Activated naive CD4-positive, alpha-beta T cell treated with Interleukin-2 at 50 U/mL for 16 hours (primary cell): ENCODE measurements around the gene STARD9.
"Not testable (repeated sequence)": the region's sequence is repeated elsewhere in the genome, so short reads cannot be mapped to it uniquely, and the experiment has no call there.

Source experiments
- DNase-seq: peaks from one replicate; pipeline ENCODE4 v3.0.0-alpha.2; 2020

The STARD9 gene

DNA sequence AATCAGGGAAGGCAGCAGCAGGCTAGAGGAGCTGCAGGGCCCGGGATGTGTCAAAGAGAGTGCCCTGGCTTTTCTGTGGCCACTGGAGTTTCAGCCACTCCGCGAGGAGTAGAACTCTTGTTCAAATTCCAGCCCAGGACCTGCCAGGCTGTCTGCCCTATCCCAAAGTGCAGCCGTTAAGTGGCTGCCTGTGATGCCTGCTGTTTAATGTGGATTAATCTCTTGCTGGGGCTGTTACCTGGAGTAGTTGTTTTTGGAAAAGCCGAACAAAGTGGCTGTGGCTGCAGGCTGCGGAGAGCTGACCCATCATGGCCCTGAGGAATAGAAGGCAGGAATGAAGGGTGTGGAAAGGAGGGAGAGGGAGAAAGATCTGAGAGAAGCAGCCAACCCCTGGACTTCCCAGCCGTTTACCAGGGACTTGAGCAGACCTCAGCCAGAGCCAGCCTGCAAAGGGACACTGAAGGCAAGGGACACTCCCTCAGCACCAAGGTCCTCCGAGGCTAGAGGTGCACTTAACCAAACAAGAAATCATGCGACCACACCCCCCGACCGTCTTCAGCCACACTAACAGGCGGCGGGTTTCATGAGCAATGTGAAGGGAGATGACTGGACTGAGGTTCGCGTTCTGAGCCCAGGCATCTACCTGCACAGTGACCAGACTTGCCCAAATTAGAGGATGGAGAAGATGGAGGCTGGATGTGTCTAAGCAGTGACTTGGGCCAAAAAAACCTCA, 156.9 kb downstream of the STARD9 start:
- DNase-seq = no peak

DNA sequence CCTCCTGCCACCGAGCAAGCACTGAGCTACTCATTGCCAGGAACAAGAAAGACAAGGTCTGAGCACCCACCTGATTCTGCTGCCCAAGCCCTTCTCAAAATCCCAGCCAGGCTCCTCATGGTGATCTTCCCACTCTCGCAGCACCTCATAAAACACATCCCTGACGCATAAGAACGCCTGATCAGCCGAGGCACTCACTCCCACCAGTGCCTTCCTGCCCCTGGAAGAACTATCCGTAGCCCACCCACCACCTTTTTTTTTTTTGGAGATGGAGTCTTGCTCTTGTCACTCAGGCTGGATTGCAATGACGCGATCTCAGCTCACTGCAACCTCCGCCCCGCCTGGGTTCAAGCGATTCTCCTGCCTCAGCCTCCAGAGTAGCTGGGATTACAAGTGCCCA, 157.6 kb downstream of the STARD9 start:
- DNase-seq = no peak

DNA sequence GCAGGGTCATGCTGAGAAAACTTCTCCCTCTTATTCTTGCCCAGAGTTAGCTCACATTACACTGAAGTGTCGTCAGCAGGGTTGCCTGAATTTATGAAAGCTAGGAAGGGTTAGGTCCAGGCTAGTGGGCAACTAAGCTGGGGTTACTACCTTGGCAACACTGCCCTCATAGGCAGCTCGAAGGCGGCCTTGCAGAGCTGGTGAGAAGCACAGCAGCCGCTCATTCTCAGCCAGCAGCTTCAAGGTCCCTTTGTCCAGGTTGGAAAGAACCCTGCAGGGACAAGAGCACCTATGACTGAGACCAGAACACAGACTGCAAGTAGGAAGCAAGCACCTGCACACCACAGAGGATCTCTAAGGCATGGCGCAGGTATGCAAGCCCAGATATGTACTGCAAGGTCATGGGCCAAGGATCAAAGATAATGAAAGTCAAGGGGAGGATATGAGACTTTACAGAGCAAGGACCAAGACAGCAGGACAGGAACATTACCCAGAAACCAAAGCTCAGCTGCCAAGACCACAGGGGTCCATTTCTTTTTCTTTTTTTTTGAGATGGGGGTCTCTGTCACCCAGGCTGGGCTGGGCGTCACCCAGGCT, 158.8 kb downstream of the STARD9 start:
- DNase-seq = no peak

DNA sequence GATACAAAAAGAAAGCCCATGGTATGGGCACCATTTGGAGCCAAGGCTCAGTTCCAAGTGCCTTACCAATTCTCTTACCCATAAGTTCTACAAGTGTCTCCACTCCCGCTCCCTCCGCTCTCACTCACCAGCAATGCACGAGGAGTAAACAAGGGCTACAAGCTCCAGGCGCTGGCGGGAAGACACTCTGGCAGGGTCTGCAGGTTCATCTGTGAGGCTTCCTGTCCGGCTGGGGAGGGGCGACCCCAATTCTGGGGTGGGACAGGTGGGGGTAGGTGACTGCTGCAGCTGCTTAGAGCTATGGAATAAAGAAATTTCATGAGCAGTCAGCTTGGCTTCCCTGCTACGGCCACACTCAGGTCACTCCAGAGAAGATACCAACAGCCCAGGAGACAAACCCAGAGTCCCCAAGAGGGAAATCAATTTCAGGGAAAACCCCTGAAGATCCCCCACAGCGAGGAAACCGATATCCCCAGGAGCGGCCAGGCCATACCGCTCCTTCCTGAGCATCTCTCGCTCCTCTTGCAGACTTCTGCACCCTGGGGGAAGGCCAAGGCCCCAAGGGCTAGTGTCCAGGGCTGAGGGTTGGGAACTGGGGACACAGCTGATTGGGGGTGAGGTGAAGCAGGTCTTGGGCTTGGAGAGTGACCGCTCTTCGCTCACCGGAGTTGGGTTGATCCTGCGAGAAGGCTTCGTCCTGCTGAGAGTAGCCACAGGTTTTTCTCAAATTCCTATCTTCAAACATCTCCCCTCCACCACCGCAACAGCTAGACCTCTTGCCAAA, 160.2 kb downstream of the STARD9 start:
- no peak for DNase-seq

DNA sequence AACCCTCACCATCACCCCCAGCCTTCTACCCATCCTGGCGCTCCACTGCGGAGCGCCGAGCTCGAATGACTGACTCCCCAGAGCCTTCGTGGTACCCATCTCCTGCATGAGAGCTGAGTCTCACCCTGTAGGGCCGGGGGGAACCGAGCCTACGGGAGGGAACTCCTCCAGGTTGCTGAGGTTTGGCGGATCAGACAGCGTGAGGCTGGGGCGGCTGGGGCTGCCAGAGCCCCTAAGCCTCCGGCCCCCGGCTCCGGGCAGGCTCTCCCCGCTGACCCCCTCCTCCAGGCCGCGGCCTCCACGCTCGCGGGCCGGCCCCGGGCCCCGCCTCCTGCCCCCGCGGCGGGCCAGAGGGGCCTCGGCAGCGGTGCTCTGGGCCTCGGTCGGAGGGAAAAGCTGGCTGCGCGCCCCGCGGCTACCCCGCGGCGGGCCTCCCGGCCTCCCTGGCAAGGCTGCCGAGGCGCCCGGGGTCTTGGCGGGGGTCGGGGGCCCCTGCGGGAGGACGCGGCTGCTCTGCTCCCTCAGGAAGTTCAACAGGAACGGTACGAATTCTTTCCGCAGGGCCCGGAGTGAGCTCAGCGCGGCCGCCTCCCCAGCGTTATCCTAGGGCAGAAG, 160.9 kb downstream of the STARD9 start:
- DNase-seq = peak; percentile 14

DNA sequence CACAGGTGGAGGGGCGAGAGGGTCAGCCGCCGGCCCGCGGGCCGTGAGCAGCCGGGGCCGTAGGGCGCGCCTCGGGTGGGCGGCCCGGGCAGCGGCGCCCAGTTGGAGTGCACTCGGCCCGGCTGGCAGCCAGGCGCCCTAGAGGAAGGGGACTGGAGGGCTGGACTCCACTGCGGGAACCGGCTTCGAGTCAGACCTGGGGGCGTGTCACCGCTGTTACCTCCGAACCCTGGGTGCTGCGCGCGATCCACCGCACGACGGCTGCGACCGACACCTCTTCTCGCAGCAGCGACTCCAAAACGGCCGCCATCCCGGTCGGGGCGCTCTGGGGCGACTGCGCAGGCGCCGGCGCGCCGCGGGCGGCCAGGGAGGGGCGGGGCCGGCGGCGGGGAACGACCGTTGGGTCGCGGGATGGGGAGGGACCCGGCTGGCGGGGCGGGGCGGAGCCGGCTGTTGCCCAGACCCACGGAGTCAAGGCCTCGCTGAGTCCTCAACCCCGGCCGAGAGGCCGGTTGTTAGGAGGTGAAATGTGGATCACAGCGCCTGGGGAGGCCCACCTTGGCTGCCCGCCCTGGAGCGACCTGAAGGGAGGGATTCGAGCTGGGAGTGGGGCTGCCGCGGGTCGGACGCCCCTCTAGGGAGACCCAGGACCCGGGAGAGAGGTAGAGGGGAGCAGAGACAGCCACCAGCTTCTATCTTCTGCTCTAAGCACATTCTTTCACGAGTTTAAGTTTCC, 161.6 kb downstream of the STARD9 start, which contains the start of gene CDAN1:
CDAN1 (minus strand) TSS at position 336 of the 736 bp plus-strand sequence; CDS start at position 310, 26 bp downstream.
- DNase-seq = peak; percentile 95

DNA sequence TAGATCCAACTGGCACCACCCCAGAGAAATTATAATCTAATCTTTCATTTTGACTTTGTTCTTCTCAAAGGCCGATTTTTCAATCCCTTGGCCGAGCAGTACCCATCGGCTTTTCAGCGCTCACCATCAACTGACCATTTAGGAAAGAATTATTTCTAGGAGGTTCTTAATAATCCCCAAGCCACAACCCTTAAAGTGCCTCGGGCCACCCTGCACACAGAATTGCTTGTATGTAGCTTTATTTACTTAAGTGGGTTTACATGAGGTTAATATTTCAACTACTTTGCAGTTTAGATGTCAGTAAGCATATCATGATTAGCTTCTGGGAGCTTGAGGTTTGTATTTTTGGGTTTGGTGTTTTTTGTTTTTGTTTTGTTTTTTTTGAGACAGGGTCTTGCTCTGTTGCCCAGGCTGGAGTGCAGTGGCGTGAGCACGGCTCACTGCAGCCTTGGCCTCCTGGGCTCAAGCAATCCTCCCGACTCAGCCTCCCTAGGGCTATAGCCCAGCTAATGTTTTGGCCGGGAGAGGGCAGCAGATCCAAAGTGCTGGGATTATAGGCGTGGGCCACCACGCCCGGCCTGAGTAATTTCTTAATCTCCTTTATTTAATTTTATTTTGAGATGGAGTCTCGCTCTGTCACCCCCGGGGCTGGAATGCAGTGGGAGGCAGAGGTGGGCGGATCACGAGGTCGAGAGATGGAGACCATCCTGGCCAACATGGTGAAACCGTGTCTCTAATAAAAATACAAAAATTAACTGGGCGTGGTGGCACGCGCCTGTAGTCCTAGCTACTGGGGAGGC, 162.3 kb downstream of the STARD9 start:
- no peak for DNase-seq

DNA sequence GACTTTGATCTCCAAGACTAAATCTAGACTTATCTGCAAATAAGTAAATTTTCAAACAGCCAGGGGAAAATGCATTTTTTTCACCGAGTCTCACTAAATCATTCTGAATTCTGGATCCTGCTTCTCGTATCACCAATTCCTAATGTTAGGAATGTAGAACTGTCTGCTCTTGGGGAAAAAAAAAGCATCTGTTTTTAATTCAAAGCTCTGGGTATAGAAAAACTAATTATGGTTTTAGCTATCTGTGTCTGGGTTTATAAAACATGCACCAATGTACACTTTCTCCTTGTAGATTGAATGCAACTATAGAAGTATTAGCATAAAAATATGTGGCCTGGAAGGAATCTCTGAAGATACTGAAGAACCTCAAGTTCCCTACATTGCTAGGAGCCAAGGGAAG, 166.3 kb downstream of the STARD9 start:
- no peak for DNase-seq

DNA sequence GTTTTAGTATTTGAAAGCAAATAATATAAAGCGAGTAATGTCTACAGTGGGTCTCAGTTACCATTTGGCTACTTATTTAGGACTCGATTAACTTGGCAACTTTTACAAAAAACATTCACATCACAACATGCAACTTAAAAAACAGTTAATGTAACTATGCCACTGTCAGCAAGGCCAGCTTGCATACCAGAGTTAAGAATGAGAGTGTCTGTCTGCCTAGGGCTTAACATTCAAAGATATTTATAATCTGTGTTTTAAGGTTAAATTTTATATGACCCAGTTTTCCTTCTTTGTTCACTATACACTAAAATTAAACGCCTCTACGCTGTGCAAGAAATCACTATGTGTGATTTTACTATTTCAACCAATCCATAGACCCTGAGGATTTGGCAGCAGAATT, 166.7 kb downstream of the STARD9 start:
- no peak for DNase-seq

DNA sequence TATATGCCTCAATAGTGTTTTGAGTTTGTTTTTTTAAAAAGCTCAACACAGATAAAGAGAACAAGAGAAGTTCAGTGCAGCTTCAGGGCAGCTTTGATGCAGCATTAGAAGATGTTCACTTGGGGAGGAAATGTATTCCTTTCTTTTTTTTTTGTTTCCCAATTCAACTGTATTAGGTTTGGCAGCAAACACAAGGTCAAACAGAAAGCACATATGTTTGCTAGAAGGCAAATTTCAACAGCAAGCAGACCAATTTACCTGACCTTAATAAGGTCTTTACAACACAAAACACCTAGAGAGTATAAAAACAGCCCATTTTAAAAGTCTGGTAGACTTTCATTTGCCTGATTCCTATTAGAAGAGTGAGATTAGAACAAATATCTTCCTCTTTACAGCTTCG, 168.8 kb downstream of the STARD9 start:
- no peak for DNase-seq

DNA sequence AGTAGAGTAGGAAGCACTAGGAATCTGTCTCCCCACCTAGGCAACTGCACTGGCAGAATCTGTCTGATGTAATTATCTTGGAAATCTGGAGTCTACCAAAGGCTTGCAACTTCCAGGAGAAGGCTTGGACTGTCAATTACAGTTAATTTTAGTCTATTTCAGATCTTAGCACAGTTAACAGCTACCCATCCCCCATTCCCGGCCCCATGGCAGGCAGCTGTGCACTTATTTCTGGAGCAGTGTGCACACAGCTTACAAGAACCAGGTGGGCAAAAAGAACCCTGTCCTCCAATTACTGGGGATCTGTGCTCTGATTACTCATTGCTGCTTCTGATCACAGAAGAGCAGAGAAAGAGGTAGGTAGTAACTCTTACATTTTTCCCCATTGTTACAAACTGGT, 173.9 kb downstream of the STARD9 start:
- DNase-seq = no peak

DNA sequence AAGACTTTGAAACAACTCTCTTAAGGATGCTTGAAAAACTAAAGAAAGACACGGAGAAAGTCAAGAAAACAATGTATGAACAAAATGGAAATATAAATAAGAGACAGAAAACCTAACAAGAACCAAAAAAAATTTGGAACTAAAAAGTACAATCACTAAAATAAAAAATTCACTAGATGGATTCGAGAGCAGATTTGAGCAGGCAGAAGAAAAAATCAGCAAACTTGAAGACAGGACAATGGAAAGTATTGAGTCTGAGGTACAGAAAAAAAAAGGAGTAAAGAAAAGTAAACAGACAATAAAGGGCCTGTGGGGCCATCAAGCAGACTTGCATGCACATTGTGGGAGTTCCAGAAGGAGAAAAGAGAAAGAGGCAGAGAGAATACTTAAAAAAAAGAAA, 174.9 kb downstream of the STARD9 start:
- no peak for DNase-seq

DNA sequence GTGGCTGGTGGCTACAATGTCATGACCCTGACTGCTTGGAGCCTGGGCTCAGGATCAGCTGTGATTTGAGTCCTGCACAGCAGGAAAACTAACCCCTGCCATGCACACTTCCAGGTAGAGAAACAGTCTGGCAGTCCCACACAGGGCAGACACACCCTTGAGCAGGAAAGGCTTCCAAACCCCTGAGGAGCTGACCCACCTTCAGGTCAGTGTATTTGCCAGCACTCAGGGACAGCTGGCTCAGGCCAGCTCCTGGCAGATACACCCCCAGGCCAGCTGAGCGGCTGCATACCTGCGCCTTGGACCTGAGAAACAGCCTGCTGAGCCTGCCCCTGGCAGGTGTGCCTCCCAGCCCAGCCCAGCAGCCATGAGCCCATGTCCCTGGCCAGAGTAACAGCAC, 183.7 kb downstream of the STARD9 start:
- no peak for DNase-seq

DNA sequence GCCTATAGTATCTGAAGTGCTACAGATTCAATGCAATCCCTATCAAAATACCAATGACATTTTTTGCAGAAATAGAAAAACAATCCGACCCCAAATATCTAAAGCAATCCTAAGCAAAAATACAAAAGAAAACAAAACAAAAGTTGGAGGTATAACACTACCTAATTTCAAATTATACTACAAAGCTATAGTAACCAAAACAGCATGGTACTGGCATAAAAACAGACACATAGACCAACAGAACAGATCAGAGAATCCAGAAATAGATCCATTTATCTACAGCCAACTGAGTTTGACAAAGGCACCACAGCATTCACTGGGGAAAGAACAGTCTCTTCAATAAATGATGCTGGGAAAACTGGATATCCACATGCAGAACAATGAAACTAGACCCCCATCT, 185.4 kb downstream of the STARD9 start:
- DNase-seq = no peak

DNA sequence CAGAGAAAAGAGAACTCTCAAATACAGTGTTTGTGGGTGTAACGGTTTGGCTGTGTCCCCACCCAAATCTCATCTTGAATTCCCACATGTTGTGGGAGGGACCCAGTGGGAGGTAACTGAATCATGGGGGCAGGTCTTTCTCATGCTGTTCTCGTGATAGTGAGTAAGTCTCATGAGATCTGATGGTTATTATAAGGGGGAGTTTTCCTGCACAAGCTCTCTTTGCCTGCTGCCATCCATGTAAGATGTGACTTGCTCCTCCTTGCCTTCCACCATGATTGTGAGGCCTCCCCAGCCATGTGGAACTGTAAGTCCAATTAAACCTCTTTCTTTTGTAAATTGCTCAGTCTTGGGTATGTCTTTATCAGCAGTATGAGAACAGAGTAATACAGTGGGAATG, 186.4 kb downstream of the STARD9 start:
- not testable (repeated sequence) for DNase-seq

DNA sequence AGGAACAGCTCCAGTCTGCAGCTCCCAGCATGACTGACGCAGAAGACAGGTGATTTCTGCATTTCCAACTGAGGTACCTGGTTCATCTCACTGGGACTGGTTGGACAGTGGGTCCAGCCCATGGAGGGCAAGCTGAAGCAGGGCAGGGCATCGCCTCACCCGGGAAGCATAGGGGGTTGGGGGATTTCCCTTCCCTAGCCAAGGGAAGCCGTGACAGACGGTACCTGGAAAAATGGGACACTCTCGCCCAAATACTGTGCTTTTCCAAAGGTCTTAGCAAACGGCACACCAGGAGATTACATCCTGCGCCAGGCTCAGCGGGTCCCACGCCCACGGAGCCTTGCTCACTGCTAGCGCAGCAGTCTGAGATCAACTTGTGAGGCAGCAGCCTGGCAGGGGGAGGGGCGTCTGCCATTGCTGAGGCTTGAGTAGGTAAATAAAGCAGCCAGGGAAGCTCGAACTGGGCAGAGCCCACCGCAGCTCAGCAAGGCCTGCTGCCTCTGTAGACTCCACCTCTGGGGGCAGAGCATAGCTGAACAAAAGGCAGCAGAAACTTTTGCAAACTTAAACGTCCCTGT, 188.8 kb downstream of the STARD9 start:
- DNase-seq = not testable (repeated sequence)

DNA sequence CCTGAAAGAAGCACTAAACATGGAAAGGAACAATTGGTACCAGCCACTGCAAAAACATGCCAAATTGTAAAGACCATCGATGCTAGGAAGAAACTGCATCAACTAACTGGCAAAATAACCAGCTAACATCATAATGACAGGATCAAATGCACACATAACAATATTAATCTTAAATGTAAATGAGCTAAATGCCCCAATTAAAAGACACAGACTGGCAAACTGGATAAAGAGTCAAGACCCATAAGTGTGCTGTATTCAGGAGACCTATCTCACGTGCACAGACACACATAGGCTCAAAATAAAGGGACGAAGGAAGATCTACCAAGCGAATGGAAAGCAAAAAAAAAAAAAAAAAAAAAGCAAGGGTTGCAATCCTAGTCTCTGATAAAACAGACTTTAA, 190.7 kb downstream of the STARD9 start:
- not testable (repeated sequence) for DNase-seq
